HTERT RPE-1 (cell line): ENCODE measurements around the gene C1GALT1.

Experiments
- in situ Hi-C: fragments of 300-500 bp; cut with MboI; formaldehyde crosslinking; loops from 4 replicates; pipeline ENCODE4 v1.14.3; 2020; ENCODE audit warnings: low sequenced_read_pairs

The C1GALT1 gene

DNA sequence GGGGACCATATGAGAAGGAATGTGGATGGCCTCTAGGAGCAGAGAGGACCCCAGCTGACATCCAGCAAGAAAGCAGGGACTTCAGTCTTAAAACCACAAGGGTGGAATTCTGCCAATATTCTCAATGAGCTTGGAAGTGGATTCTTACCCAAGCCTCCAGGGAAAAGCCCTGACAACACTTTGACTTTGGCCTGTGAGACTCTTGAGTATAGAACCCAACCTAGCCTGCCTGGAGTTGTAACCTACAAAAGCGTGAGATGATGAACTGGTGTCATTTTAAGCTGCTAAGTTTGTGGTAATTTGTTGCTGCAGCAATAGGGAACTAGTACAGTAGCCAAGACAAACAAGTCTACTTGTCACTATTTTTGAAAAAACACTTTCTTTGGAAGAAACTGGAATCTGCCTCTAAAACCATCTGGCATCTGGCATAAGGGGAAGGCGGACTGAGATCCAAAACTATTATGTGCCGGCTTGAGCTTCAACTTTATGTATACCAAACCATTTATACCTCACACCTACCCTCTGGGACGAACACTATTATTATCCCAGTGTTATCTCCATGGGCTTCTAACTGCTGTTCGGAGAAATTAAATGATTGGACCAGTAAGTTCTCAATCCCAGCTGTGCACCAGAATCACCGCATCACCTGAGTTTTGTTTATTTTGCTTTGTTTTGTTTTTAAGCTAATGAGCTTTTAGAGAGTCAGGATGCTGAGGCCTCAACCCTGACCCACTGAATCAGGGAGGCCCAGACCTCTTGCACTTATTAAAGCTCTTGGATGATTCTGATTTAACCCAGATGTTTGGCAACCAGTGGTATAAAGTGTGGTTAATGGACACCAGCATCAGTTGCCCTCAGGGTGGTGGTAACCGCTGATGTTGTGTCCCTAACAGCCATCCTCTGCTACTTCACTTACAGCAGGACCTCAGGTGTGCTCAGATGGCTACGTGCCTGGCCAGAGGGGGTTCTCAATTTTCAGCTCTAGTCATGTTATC, 83.0 kb downstream of the C1GALT1 start:
- in situ Hi-C loops = no loop called here

DNA sequence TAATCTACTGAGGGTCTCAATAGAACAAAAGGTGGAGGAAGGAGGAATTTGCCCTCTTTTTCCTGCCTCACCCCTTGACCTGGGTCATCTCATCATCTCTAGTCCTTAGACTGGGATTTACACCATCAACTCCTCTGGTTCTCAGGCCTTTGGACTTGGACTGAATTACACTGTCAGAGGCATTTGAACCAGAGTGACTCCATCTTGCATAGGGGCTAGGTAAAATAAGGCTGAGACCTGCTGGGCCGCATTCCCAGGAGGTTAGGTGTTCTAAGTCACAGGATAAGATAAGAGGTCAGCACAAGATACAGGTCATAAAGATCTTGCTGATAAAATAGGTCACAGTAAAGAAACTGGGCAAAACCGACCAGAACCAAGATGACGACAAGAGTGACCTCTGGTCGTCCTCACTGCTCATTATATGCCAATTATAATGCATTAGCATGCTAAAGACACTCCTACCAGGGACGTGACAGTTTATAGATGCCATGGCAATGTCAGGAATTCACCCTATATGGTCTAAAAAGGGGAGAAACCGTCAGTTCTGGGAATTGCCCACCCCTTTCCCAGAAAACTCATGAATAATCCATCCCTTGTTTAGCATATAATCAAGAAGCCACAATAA, 84.0 kb downstream of the C1GALT1 start:
- in situ Hi-C loops = no loop called here

DNA sequence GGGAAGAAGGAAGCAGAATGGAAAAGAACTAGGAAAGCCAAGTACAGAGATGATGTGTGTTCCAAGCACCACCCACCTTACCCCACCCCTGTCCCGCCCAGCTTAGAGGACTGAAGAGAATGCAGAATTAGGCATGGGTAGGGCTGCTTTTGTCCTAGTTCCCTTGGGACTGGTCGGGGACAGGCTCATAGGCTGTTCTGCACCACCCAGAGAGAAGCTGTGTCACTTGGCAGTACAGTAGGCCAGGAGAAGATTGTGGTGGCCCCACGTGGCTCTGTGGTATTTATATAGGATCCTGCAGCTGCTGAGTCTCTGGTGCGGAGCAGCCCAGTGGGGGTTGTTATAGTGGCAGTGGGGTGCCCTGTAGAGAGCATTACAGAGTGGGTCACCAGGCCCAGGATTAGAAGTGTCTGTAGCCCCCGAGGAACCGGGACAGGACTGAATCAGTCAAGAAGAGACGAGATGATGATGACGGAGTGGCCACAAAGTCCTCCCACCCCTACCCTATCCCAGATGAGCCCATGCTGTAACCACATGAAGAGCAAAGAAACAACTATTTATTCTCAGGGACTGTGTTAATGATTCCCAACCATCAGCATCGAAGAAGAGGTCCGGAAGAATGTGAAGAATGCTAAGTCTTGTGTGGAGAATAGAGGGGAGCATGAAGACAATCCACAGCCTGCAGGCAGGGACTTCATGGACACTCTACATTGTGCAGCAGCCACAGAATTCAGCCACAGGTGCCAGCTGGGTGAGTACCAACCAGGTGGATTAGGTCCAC, 88.9 kb downstream of the C1GALT1 start:
- in situ Hi-C loops = no loop called here

DNA sequence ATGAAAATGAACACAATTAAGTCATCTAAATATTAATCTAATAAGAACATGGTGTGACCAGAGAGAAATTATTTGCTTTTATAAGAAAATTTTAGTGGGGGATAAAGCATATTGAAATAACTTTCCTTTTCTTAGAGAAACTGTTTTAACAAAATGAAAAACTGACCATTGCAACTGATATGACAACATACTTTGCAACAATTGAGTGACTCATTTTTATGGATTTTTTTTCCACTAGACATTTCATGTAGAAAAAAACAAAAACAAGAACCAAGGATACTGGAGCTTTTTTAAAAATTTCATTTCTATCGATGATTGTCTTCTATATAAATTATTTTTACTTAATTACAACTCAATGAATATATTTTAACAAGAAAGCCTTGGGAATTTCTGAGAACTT, 90.0 kb downstream of the C1GALT1 start:
- in situ Hi-C loops = no loop called here

DNA sequence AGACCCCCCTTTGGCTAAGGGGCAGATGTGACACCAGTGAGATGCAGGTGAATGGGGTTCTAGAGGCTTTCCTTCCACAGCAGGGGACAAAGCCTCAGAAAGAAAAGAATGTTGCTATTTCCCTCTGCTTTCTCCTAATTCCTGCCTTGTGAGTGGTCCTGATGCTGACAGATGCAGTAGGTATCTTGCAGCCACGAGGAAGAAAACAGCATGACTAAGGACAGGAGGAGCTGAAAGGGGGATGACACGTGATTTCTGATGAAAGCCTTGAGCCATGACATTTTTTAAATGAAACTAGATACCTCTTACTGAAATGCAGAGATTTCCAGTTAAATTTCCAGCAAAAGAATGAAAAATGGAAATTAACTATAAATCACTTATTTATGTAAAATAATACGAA, 92.4 kb downstream of the C1GALT1 start:
- in situ Hi-C loops = no loop called here

DNA sequence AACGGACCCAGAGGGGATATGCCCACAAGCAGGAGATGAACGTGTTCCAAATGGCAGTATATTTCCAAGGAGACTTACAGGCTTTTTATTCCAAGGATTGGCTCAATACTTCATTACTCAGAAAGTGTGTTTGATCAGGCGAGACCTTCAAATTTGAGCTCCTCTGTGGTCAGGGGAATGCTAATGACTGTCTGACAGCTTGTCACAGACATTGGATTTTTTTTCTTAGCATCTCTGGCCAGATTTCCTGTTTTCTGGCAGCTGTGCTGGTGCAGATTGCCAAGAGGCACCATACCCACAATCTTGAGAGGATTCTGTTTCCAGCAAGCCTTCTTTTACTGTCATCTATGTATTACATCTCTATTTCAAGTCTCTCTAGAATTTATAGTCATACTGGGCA, 93.8 kb downstream of the C1GALT1 start:
- in situ Hi-C loops = no loop called here

DNA sequence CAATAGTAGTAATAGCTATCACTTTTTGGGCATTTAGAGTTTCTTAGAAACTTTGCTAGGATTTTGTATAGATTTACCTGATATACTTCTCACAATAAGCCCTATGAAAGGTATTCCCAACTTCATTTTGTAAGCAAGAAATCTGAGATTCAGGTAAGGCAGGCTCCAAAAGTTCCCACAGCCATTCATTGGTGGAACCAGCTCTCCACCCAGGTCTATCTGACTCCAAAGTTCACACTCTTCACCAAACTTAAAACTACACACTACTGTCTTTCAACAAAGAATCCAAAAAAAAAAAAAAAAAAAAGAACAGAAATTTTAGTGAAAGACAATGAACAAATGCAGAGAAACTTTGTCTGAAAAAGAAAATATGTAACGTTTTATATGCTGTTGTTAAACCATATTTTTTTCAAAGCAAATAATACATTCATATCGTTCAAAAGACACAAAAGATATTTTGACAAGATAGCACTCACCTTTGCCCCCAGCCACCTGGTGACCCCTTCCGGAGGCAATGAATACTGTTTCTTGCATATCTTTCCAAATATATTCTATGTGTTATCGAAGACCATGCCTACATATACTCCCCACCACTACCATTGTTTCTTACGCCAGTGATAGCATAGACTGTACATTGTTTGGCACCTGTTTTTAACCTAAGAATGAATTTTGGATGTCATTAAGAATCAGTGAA, 108.2 kb downstream of the C1GALT1 start:
- in situ Hi-C loops = no loop called here

DNA sequence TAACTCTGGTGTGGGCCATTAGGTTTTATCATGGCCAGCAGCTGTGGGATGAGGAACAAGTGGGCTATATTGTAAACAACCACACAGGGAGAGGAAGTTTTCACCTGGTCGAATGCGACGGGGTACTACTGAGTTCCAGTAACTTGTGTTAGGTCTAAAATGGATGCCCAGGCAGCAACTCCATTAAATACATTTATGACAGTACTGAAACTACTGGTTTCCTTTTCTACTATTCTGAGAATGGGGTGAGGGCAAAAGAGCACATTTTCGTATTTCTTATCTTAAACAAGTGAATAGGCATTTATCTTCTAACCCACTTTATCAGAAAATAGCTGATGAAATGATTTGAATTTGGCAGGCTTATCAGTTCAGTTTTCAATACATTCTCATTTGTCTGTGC, 109.7 kb downstream of the C1GALT1 start:
- in situ Hi-C loops = no loop called here

DNA sequence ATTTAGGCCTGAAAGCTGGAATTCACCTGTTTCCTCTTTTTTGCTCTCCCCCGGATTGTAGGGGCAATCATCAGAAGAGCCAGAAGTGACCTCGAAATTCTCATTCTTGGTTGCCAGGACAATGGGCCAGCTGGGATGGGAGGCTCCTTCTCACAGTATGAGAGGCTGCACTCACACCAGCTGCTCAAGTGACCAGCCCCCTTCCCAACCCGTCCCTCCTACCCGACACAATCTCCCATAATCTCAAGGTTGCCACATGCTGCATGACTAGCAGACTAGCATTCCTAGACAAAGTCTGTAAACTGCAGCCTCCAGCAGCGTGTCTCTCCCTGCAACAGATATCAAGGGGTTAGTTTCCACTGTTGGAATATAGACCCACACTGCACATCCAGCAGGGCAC, 110.3 kb downstream of the C1GALT1 start:
- in situ Hi-C loops = no loop called here

DNA sequence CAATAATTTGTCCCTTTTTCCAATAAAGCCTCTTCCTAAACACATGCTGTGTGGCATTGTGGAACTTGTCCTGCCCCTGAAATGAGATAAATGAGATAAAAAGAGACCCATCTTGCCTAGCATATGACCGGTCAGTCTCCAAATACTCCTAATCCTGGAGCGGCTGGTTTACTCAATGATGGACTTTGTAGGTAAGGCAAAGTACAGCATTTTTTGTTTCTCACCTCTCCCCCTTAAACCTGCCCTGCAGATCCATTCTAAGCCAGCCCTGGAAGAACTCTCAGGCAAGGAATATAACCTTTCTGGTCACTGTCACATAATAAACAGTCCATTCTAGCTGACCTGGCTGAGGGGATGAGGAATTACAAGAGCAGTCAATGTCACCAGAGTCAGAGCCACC, 110.7 kb downstream of the C1GALT1 start:
- in situ Hi-C loops = no loop called here

DNA sequence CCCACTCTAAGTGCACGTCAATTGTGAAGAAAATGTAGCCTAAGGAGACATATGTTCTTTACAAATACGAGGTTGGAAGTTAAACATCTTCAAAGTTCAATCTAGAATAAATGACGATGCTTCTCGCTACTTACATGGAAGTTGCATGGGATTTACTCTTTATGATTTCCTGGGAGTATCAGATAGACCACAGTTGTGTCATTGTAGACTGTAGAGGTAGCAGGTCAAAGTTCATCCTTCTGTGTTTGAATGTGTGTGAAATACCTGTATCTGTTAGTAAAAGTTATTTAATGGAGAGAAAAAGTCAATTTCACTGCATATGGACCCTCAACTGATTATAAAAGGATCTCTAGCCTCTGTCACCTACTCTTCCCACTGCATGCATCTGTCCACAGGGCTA, 112.6 kb downstream of the C1GALT1 start:
- in situ Hi-C loops = no loop called here
